Fibroblast of villous mesenchyme (primary cell): ENCODE results near the gene EGR4. TPM values are rescaled to one million over a fixed set of nuclear protein-coding genes. Genes with fewer than 3 reads are reported as not detected.
"Not testable (repeated sequence)": the region's sequence is repeated elsewhere in the genome, so short reads cannot be mapped to it uniquely, and the experiment has no call there.

ENCODE experiments used
- DNase-seq: peaks from one replicate; pipeline ENCODE4 v3.0.0-alpha.2; 2010; ENCODE audit warnings: low read depth
- H3K4me3 ChIP-seq: 2 replicates; pipeline ENCODE4 v1.5.1; 2011; ENCODE audit warnings: low read depth, mild to moderate bottlenecking, low read length
- CTCF ChIP-seq: IDR thresholded peaks from 2 replicates; pipeline ENCODE4 v1.5.1; 2012; ENCODE audit warnings: low read depth, mild to moderate bottlenecking, low read length; ENCODE audit not compliant: insufficient read depth
- total RNA-seq: library from RNA; depleted of rRNA; stranded (reverse); fragments of >200 nt; gene quantifications from 2 replicates; pipeline ENCODE4 v1.2.3, GENCODE V29; 2012

The EGR4 gene
- total RNA-seq, 1 donor, result not detected

GRCh38 chr2:73264332-73264606, 29.1 kb downstream of the EGR4 start:
- DNase-seq, result no peak
- no peak overlapping the region for H3K4me3 ChIP-seq
- TF ChIP-seq CTCF, result no peak

GRCh38 chr2:73263540-73264331, 29.6 kb downstream of the EGR4 start:
- no peak for DNase-seq
- no peak for TF ChIP-seq CTCF
- H3K4me3 ChIP-seq, result no peak overlapping the region

GRCh38 chr2:73262691-73263429, 30.5 kb downstream of the EGR4 start:
- not testable (repeated sequence) for H3K4me3 ChIP-seq, DNase-seq

GRCh38 chr2:73262108-73262651, 31.2 kb downstream of the EGR4 start:
- DNase-seq, result no peak
- no peak for TF ChIP-seq CTCF
- no peak overlapping the region for H3K4me3 ChIP-seq

GRCh38 chr2:73260338-73260984, 32.9 kb downstream of the EGR4 start:
- peak; percentile 49 for DNase-seq
- peak; percentile 50 for TF ChIP-seq CTCF
- no peak overlapping the region for H3K4me3 ChIP-seq

- H3K4me3 ChIP-seq, result no peak overlapping the region
- DNase-seq, result no peak
- TF ChIP-seq CTCF, result no peak
These were observed 33.5 kb downstream of the EGR4 start for GRCh38 chr2:73259704-73260337.

GRCh38 chr2:73259276-73259675, 34.1 kb downstream of the EGR4 start:
- no peak overlapping the region for H3K4me3 ChIP-seq
- no peak for DNase-seq
- TF ChIP-seq CTCF, result no peak
